ENCODE measurements around the gene TAF3.
"Not testable (repeated sequence)": the region's sequence is repeated elsewhere in the genome, so short reads cannot be mapped to it uniquely, and the experiment has no call there.

The TAF3 gene

DNA sequence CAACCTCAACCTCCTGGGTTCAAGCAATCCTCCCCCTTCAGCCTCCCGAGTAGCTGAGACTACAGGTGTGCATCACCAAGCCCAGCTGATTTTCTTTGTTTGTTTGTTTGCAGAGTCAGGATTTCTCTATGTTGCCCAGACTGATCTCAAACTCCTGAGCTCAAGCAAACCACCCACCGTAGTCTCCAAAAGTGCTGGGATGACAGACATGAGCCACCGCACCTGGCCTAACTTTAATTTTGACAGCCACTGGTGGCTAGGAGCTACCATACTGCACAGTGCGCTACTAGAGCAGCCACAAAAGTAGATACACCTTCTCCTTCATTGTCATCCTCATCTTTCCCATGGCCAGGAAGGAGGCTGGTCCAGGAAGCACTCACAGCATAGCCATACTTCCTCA is 205.0 kb downstream of the TAF3 start:
- no peaks in the 10 kb centered on the region for H3K36me3 Mint-ChIP-seq (ENCODE audit: low read depth)
- peaks cover 4% of the 10 kb centered on the region for H3K27me3 Mint-ChIP-seq (ENCODE audit: low read depth)
- H3K9me3 Mint-ChIP-seq = no peaks in the 10 kb centered on the region
- H3K4me3 Mint-ChIP-seq = no peak overlapping the region
- peaks cover 5% of the 10 kb centered on the region for H3K4me1 Mint-ChIP-seq (ENCODE audit: low read depth)
- H3K27ac Mint-ChIP-seq = no peak overlapping the region

DNA sequence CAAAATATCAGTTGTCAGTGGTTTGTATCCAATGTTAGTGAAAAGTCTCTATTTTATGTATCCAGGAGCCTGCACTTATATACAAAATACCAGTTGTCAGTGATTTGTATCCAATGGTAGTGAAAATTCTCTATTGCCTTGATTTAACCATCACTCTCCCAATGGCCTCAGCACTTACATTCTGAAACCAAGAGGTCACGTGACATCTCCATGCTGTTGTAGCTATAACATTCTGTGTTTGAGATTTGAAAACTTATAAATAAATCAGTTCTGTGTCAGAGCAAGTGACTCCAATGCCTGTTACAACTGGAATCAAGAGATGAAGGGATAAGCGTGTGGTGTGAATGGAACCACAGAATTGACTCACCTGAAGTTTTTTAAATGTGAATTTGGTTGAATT is 205.5 kb downstream of the TAF3 start:
- peaks cover 4% of the 10 kb centered on the region for H3K27me3 Mint-ChIP-seq (ENCODE audit: low read depth)
- no peaks in the 10 kb centered on the region for H3K36me3 Mint-ChIP-seq (ENCODE audit: low read depth)
- peaks cover 5% of the 10 kb centered on the region for H3K4me1 Mint-ChIP-seq (ENCODE audit: low read depth)
- H3K9me3 Mint-ChIP-seq = no peaks in the 10 kb centered on the region
- no peak overlapping the region for H3K4me3 Mint-ChIP-seq
- no peak overlapping the region for H3K27ac Mint-ChIP-seq

DNA sequence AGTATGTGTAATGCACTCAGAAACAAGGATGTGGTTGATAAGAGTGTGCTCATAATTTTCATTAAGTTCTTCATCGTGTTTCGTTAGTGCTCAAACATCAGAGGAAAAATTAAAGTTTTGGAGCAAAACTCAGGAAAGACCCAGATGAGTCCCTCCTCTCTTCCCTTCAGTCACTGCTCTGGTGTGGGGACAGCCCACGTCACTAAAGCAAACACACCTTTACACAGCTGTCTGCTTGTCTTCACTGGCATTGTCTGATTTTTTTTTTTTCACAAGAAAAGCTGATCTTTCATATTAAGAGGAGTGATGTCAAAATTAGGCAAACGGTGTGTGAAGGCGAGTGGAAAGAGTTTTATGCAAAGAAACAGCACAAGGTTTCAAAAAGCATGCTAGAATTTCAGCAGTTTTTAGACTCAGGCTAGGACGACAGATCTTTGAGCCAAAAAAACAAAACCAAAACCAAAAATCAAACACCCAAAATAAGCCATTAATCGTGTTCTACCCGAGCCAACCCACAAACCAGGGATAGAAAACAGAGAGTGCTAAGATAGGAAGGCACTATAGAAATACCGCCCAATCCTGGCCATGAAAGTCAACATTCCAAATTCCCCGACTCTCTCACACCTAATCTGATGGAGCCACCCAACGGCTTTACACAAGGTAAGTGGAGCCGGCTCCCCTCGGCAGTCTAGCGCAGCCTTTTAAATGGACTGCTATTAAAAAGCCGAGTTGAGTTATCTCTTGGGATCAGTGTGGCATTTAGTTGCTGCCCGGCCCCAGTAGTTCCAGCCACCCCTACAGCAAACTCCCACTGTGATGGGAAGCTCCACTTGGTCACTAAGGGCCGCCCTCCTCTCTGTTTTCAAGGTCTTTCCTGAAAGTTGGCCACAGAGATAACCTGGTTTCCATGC is 208.3 kb downstream of the TAF3 start:
- peak overlapping the region; percentile 43 for H3K4me3 Mint-ChIP-seq
- peaks cover 5% of the 10 kb centered on the region for H3K4me1 Mint-ChIP-seq (ENCODE audit: low read depth)
- H3K36me3 Mint-ChIP-seq (ENCODE audit: low read depth) = no peaks in the 10 kb centered on the region
- H3K9me3 Mint-ChIP-seq = no peaks in the 10 kb centered on the region
- H3K27ac Mint-ChIP-seq = no peak overlapping the region
- peaks cover 8% of the 10 kb centered on the region for H3K27me3 Mint-ChIP-seq (ENCODE audit: low read depth)

DNA sequence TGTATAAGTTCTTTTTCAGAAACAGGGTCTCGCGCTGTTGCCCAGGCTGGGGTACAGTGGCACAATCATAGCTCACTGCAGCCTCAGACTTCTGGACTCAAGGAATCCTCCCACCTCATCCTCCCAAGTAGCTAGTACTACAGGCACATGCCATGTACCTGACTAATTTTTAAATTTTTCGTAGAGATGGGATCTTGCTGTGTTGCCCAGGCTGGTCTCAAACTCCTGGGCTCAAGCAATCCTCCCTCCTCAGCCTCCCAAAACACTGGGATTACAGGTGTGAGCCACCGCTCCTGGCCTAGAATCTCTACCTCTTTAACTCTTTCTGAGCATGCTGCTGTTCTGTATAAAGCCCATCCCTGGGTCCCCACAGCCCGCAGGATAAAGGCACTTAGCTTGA is 212.9 kb downstream of the TAF3 start:
- not testable (repeated sequence) for H3K4me1 Mint-ChIP-seq (ENCODE audit: low read depth); H3K9me3 Mint-ChIP-seq; H3K4me3 Mint-ChIP-seq; H3K36me3 Mint-ChIP-seq (ENCODE audit: low read depth); H3K27ac Mint-ChIP-seq
- peaks cover 44% of the 10 kb centered on the region for H3K27me3 Mint-ChIP-seq (ENCODE audit: low read depth)

DNA sequence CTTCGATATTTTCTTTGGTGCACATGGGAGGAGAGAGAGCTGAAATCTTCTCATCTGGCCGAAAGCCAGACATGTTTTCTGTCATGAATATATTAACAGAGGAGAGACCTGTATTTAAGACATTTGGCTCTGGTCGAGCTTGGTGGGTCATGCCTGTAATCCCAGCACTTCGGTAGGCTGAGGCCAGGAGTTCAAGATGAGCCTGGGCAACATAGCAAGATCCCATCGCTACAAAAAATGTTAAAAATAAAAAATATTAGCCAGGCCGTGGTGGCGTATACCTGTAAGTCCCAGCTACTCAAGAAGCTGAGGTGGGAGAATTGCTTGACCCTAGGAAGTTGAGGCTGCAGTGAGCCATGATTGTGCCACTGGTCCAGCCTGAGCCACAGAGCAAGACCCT is 214.3 kb downstream of the TAF3 start:
- peaks cover 3% of the 10 kb centered on the region for H3K36me3 Mint-ChIP-seq (ENCODE audit: low read depth)
- H3K27me3 Mint-ChIP-seq (ENCODE audit: low read depth) = peaks cover 48% of the 10 kb centered on the region
- no peak overlapping the region for H3K27ac Mint-ChIP-seq
- H3K4me3 Mint-ChIP-seq = no peak overlapping the region
- H3K9me3 Mint-ChIP-seq = no peaks in the 10 kb centered on the region
- peaks cover 6% of the 10 kb centered on the region for H3K4me1 Mint-ChIP-seq (ENCODE audit: low read depth)

DNA sequence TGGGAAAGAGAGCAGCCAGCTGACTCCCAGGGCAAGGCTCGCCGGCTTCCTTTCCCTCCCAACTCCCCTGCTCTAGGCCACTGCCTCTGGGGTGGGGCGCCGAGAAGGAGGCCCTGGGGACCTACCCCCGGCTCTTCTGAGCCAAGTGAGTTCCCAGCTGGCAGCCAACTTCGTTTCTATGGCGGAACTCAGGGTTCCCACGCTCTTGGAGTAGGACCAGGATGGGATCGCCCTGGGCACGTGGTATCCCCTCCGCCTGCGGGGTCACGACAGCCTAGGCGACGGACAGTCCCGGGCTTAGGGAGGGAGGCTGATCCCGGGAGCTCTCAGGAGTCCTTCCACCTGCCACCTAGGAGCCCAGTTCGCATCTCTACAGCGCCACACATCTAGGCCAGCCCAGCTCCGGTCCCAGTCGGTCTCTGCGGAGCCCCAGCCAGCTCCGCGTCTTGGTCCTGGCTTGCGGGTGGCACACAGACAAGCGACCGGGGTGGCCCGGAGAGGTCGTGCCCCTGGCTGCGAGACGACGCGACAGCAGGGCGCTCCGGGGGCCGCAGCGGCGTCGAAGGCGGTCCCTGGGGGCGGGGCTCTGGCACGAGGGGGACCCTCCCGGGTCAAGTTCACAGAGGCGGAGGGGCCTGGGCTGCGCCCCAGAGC is 215.6 kb downstream of the TAF3 start:
- H3K36me3 Mint-ChIP-seq (ENCODE audit: low read depth) = peaks cover 3% of the 10 kb centered on the region
- H3K27me3 Mint-ChIP-seq (ENCODE audit: low read depth) = peaks cover 61% of the 10 kb centered on the region
- H3K9me3 Mint-ChIP-seq = no peaks in the 10 kb centered on the region
- no peak overlapping the region for H3K27ac Mint-ChIP-seq
- H3K4me1 Mint-ChIP-seq (ENCODE audit: low read depth) = peaks cover 12% of the 10 kb centered on the region
- no peak overlapping the region for H3K4me3 Mint-ChIP-seq

DNA sequence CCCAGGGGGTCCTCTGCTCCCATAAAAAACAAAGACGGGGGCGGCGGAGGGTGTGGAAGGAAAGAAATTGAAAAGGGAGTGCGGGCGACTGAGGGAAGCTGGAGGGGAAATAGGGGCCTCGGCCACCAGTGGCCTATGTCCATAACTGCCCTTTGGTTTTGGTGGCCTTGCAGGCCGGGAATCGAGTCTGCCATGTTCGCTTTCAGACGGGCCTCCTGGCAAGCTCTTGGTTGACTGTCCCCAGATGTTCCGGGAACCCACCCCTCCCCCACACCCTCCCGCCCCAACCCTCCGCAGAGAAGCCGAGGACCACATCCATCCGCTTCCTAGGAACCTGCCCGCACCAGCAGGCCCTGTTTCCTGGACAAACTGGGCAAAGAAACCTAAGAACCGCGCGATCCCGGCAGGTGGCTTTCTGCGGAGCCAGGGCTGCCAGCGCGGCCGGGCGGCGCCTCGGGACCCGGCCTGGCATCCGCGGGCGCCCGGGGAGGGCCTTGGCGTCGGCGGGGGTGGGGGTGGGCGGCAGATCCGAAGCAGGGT is 216.2 kb downstream of the TAF3 start:
- Mint-ChIP-seq H3K4me3 (no peak overlapping the region), H3K27ac (no peak overlapping the region), H3K9me3 (no peaks in the 10 kb centered on the region), H3K4me1 (ENCODE audit: low read depth) (peaks cover 13% of the 10 kb centered on the region), H3K36me3 (ENCODE audit: low read depth) (peaks cover 3% of the 10 kb centered on the region), H3K27me3 (ENCODE audit: low read depth) (peaks cover 67% of the 10 kb centered on the region)

DNA sequence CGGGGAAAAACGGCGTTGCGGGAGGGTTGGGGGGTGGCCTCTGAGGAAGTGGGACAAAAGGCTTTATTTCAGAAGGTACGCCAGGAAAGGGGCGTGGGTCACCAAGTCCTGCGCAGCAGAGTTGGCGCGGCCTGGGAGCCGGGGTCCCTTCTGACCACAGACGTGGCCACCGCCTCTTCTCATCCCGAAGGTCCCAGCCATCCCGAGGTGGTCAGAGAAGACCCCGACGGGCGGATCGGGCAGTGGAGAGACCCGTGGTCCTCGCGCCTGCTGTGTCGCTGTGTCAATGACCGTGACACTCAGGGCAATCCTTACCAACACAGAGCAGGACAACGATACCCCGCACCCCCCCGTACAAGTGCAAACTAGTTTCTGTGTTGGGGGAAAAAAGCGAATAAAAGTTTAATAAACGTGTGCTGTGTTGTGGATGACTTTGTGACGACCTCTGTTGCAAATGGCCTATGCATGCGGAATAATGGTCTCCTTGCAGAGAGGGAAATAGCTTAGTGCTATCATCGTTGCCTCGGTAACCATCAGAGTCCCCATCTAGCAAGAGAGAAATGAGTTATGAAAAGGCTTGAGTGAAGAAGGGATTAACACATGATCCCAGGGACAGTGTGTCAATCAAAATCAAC is 216.8 kb downstream of the TAF3 start:
- Mint-ChIP-seq H3K27me3 (ENCODE audit: low read depth) (peaks cover 73% of the 10 kb centered on the region), H3K36me3 (ENCODE audit: low read depth) (peaks cover 3% of the 10 kb centered on the region), H3K9me3 (no peaks in the 10 kb centered on the region), H3K27ac (peak overlapping the region; percentile 77), H3K4me3 (peak overlapping the region; percentile 45), H3K4me1 (ENCODE audit: low read depth) (peaks cover 13% of the 10 kb centered on the region)

DNA sequence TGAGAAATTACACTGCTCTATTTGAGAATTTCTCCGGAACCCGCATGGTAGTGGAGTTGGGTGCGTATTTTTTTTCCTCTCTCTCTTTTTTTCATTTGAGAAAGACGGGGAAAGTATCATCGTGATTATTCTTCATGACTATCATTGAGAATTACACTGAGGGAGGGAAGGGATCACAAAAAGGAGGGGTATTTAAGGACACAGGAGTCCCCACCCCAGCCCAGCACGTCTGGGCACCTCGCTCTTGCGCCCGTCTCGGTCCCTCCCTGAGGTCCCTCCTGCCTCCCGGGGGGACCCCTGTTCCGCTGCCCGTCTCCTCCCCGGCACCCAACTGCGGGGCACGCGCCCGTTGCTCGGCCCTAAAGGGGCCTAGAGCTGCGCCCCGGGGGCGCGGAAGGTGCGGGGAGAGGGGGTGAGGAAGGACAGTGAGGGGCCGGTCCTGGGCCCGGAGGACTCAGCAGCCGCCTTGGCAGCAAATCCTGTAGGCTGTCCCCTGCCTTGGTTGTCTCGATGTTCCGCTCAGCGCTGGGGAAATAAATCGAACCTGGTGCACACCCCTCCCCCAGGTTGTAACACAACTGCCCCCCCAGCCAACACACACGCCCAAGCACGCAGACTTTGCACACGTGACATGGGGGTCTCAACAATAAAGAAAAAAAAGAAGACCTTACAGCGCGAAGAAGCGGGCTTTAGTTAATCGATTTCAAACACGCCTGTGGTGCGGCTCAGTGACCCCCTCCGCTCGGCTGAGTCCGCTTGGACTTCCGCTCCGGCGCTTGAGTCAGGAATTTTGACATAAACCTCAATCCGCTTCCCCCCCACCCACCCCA is 217.6 kb downstream of the TAF3 start:
- no peak overlapping the region for H3K4me3 Mint-ChIP-seq
- peak overlapping the region; percentile 77 for H3K27ac Mint-ChIP-seq

DNA sequence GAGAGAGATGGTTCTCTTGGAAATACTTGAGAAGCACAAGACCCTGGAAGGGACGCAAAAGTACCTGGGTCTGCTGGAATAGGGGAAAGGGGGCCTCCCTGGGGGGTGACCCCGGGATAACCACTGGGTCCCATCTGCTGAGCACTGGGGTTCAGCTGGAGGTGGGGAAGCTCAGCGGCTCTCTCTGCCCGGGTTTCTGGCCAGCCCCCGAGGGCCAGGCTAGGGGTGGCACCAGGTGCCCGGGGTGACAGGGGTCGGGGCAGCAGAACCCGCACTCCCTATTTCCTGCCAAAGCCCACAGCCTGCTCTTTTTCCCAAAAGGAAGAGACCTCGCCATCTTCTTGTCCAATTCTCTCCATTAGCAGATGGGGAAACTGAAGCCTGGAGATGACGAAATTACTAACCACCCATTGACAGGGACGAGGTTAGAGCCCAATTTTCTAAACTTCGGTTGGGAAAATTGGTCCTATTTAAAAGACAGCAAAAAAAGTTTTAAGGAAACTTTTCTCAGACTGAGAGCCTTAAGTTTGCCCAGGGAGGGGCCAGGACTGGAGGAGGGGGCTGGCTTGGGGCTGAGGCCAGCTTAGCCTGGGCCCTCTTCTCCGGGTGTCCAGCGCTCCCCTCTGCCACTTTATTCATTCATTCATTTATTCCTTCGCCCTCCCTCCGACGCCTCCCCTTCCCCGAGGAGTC is 218.3 kb downstream of the TAF3 start:
- Mint-ChIP-seq H3K9me3 (no peaks in the 10 kb centered on the region), H3K27ac (no peak overlapping the region), H3K4me1 (ENCODE audit: low read depth) (peaks cover 15% of the 10 kb centered on the region), H3K36me3 (ENCODE audit: low read depth) (peaks cover 3% of the 10 kb centered on the region), H3K4me3 (no peak overlapping the region), H3K27me3 (ENCODE audit: low read depth) (peaks cover 84% of the 10 kb centered on the region)

More for the DNA sequence above, 217.6 kb downstream of the TAF3 start:
- Mint-ChIP-seq H3K9me3 (no peaks in the 10 kb centered on the region), H3K4me1 (ENCODE audit: low read depth) (peaks cover 13% of the 10 kb centered on the region), H3K27me3 (ENCODE audit: low read depth) (peaks cover 80% of the 10 kb centered on the region), H3K36me3 (ENCODE audit: low read depth) (peaks cover 3% of the 10 kb centered on the region)

DNA sequence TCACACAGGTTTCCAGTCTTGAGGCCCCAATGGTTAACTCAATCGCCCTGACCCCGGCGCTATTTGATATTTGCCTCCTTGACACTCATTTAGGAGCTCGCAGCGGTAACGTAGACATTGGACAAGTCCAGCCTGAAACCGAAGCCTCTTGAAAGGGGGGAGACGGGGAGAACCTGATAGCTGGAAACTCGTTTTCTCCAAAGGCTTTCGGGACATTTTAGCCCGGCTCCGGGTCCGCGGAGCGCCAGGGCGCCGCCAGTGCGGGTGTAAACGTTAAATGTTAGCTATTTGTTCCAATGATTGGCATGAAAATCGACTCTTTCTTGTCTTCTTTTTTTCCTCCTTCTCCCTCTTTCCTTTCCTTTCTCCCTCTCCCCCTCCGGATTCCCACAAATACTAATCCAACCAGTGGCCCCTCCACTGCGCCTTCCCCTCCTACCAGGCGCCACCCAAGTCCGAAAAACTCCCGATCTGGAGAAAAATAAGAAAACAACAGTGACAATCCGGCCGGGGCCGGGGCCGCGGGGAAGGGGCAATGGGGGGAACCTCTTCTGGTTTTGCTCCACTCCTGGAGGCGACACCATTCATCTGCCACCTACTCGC is 219.0 kb downstream of the TAF3 start:
- Mint-ChIP-seq H3K4me1 (ENCODE audit: low read depth) (peaks cover 17% of the 10 kb centered on the region), H3K9me3 (no peaks in the 10 kb centered on the region), H3K27me3 (ENCODE audit: low read depth) (peaks cover 84% of the 10 kb centered on the region), H3K27ac (peak overlapping the region; percentile 69), H3K4me3 (no peak overlapping the region), H3K36me3 (ENCODE audit: low read depth) (peaks cover 3% of the 10 kb centered on the region)

DNA sequence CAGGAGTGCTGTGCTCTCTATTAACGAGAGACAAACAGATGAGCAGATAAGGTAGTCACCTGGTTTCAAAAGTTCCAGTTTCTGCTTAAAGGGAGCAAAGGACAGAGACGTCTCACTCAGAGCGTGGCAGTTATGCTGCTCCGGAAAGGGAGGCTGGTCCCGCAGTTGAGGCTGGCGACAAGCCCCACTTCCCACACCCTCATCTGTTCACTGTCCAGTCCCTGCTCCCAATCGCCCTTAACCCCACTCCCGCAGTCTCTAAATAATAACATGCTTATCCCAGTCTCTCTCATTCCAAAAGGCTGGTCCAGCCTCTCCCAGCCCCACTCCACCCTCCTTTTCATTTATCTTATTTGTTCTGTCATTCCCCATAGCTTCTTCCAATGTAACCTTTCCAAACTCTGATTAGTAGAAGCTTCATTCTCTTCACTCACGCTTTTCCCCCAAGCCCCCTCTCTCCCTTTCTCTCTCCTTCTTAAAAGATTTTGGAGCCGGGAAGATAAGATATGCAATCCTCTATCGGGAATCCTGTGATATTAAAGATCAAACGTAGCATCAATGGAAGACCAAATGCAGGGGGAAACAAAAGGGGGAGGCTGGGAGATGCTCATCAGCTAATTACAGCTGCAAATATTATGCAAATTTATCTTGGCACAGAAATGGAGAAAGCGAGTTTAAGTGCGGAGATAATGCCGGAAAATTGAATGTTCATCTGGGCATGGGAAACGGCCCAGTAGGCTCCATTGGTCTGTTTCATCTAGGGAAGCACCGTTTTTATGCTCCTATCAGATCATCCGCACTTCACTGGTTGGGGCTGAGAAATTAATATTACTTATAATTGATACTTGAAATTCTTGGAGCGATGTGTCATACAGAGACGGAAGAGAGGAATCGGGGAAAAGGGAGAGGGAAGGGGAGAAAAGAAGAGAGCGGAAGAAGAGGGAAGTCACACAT is 219.9 kb downstream of the TAF3 start:
- Mint-ChIP-seq H3K9me3 (no peaks in the 10 kb centered on the region), H3K27me3 (ENCODE audit: low read depth) (peaks cover 84% of the 10 kb centered on the region), H3K4me1 (ENCODE audit: low read depth) (peaks cover 24% of the 10 kb centered on the region), H3K27ac (peak overlapping the region; percentile 80), H3K36me3 (ENCODE audit: low read depth) (peaks cover 3% of the 10 kb centered on the region), H3K4me3 (peak overlapping the region; percentile 4)
